ENCODE measurements around the gene COL3A1.

The COL3A1 gene

GRCh38 chr2:188976545-188977268, 2.5 kb downstream of the COL3A1 start:
- DNase-seq = peak; percentile 1

- DNase-seq = no peak
These were observed 3.1 kb downstream of the COL3A1 start for GRCh38 chr2:188977317-188977716.

DNA sequence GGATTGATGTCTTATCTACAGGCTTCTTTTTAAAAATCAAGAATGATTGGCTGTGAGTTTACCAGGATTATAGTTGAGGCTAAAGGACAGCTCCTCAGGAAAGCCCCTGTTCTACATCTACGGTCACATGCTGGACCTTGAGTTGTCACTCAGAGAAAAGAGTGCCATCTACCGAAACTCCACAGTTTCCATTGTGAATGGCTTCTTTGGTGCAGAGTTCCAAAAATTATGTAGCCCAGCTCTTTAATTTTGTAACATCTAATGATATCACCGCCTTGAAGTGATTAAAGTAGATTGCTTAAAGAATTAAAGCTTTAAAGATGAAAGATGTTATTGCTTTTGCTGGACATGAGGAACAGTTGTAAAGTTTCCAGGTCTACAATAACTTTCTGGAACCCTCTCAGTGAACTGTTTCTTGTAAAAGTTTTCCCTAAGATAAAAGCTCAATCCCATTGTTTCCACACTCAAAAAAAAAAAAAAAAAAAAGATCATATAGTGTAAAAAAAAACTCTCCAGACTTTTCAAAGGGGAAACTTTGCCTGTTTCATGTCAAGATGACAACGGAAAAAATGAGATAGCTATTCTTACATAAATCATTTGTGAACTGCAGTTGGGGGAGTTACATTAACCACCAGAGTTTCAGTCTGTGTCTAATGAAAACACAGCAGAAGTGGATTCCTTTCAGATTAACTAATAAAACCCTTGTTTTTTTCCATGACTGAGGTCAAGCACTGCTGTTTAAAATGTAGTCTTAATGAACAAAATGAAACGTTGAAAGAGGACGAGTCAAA, 4.3 kb downstream of the COL3A1 start:
- no peak for DNase-seq

DNA sequence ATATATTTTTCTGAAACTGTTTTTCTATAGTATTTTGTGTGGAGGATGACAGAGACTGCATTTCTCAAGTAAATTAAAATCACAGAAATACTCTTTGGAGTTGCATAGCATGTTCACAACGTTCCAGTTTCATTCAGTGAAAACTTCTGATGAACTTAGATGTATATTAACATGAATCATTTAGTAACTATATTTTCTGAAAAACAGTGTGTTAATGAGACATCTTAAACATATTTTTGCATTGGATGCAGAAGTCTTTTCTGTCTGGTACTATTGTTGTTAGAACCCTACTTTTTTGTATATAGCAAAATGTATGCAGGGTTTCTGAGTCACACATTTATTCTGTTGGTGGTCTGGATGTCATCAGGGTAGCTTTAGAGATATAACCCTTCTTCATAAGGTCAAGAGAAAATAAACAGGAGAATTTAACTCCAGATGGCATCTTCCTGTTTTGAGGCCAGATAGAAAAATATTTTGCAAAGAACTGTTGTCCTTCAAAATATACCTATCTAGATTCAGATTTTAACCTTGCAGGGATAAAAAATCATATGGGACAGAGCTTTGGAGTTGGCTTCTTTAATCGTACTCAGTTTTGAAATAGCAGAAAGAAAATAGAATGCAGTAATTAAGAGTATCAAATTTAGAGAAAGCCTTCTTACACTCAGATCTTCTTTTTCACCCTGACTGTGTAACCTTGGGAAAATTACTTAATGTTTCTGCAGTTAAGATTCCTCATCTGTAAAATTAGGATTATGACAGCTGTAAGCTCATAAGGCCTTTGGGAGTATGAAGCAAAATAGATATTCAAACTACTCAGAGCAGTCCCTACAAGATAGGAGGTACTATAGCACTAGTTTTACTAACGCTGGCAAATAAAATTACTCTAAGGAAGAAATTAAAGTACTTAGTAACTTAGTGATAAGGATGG, 5.3 kb downstream of the COL3A1 start:
- DNase-seq = no peak

DNA sequence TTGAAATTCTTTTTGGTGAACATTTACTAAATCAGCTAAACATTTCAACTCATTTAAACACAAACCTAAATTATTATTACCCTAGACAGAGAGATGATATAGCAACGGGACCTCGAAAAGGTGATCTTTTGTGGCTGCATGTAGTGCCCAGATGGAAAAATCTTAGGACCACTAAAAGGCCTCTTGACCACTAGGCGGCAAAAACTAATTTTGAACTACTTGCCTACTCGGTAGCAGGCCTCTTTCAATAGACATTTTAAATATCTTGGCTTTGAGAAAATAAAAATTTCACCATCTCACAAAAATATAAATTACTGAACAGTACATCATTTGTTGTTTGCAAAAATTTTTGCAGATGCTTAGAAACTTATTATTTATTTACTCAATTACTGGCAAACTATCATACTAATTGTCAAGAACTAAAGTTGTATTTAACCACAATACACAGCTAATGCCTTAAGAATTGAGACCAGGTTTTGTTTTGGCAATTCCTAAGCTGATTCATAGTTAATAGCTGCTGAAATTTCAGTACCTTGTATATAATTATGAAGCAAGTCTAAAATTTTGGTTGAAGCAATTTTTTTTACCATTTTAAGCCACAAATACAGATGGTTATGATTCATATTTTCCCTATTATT, 9.4 kb downstream of the COL3A1 start:
- DNase-seq = no peak

DNA sequence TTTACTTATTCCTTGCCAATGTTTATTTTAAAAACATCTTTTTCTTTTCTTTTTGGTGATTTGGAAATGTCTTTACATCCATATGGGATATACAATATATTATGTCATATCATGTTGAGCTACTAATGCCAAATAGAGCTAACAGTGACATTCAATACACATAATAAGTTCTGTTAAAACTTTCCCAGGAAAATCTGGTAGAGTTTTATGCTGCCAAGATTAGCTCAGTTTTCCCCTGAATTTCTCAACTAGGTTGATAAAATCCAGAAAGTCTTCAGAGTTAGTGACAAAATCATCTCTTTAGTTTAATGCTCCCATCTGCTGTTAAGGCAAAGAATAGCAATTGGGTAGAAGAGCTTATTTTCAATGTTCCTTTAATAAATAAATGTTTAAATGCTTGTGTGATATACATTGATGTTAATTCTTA, 9.9 kb downstream of the COL3A1 start:
- DNase-seq = no peak

DNA sequence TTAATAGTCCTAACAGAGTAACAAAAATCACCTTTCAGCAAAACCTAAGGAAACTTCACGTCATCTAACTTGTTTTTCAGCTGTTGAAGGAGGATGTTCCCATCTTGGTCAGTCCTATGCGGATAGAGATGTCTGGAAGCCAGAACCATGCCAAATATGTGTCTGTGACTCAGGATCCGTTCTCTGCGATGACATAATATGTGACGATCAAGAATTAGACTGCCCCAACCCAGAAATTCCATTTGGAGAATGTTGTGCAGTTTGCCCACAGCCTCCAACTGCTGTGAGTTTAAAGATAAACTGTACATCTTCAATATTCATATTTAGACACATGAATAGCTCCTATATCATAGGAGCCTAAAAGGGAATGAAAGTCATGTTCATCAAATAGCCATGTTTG, 10.5 kb downstream of the COL3A1 start:
- no peak for DNase-seq

DNA sequence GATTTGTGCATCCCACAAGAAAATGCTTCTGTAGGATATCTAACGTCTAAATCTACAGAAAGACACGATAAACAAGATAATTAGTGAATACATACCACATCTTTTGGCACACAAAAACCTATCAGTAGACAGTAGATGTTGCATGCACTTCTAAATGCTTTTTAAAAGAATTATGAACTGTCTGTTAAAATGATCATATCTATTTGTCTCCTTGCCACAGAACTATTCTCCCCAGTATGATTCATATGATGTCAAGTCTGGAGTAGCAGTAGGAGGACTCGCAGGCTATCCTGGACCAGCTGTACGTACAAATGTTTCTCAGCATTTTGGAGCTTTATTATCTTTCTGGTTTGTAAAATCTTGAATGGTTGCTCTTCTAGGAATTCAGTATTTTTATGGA, 12.7 kb downstream of the COL3A1 start:
- DNase-seq = no peak

- DNase-seq = no peak
These were observed 19.1 kb downstream of the COL3A1 start for GRCh38 chr2:188993247-188993646.

- DNase-seq = no peak
These were observed 23.1 kb downstream of the COL3A1 start for GRCh38 chr2:188997263-188997662.

GRCh38 chr2:189000221-189000620, 26.0 kb downstream of the COL3A1 start:
- DNase-seq = no peak

DNA sequence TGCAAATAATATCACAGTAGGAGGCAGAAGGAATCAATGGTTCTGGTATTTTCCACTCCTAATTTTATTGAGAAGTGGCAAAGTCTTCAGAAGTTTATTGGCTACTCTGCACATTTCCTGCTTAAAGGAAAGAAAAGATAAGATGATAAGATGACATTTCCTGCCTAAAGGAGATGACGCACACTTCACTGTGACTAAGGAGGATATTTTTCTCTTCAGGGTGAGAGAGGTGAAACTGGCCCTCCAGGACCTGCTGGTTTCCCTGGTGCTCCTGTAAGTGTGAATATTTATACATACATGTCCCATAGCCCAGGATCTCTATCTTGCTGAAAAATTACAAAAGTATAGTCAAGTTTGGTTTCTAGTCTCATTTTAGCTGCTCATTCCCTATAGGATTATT, 27.9 kb downstream of the COL3A1 start:
- DNase-seq = no peak

- DNase-seq = no peak
These were observed 34.5 kb downstream of the COL3A1 start for GRCh38 chr2:189008555-189009262.

DNA sequence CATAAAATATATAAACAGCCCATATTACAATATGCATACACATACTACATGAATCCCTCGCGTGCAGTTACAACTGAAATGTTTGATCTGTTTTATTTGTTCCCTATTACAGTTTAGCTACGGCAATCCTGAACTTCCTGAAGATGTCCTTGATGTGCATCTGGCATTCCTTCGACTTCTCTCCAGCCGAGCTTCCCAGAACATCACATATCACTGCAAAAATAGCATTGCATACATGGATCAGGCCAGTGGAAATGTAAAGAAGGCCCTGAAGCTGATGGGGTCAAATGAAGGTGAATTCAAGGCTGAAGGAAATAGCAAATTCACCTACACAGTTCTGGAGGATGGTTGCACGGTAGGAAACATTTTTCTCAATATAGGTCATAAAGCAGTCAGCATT, 36.4 kb downstream of the COL3A1 start:
- DNase-seq = no peak

GRCh38 chr2:189012351-189012750, 38.2 kb downstream of the COL3A1 start:
- no peak for DNase-seq

DNA sequence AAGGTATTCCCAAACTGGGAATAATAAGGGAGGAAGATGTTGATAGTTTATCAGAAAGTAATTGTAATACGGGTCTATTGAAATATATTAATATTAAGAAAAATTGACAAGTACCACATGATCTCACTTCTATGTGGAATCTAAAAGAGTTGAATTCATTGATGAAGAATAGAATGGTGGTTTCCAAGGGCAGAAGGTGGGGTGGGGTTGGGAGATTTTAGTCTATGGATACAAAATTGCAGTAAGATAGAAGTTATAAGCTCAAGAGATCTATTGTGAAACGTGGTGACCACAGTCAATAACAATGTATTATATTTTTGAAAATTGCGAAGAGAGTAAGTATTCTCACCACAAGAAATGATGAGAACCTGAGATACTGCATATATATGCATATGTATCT, 38.9 kb downstream of the COL3A1 start:
- DNase-seq = no peak

GRCh38 chr2:189013671-189014448, 39.7 kb downstream of the COL3A1 start:
- DNase-seq = no peak

GRCh38 chr2:189014449-189015138, 40.4 kb downstream of the COL3A1 start:
- no peak for DNase-seq

GRCh38 chr2:189015359-189015758, 41.2 kb downstream of the COL3A1 start:
- DNase-seq = no peak

DNA sequence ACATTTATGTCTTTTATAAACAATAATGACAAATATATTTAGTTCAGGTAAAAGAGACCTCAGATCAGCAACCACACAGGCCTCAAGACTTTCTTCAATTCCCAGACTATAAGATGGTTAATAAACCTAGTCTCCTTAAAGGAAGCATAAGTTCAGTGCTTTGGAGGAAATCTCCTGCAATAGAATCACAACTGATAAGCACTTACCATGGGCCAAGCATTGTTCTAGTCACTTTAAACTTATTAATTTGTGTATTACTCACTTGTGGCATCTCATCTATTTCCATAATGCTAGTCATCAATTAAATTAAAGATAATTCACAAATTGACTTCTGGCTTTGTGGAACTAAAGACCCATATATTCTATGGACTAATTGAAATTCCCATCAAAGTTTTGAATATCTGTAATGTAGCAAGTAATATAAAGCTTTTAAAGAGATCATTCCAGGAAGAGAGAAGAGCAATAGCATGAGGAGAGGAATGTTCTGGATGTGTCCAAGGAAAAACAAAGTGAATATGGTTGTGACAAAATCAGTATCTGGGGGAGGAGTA, 42.2 kb downstream of the COL3A1 start:
- no peak for DNase-seq
